OCI-LY7 (cell line): ENCODE measurements around the gene MRC2. TPM values are rescaled to one million over a fixed set of nuclear protein-coding genes. Genes with fewer than 3 reads are reported as not detected.

ENCODE experiments used
- BruUV-seq: library from RNA; stranded (reverse); fragments of 400-500 nt; replicated peaks from 2 replicates; lab custom pipeline; 2021; lab: Mats Ljungman, UMichigan
- CTCF ChIA-PET: fragments of 300-600 bp; sonication (Branson Sonifier 250); formaldehyde crosslinking; loops from one replicate; lab custom pipeline; 2022; ENCODE audit warnings: antibody characterized with exemption; ENCODE audit not compliant: unreplicated experiment; lab: Charles Lee
- POLR2A ChIA-PET: fragments of 300-600 bp; sonication (Branson Sonifier 250); formaldehyde crosslinking; loops from one replicate; lab custom pipeline; 2022; ENCODE audit warnings: antibody characterized with exemption; lab: Charles Lee
- DNase-seq: peaks from one replicate; pipeline ENCODE4 v3.0.0-alpha.2; 2015; ENCODE audit warnings: low spot score
- H2AFZ ChIP-seq: fragments of 200-600 bp; sonication (generic), shearing (Covaris generic); 2 replicates; pipeline ENCODE4 v1.6.1; 2014; ENCODE audit warnings: mild to moderate bottlenecking, antibody characterized with exemption, low read length, moderate library complexity
- H3K27ac ChIP-seq: fragments of 200-600 bp; sonication (generic); 2 replicates; pipeline ENCODE4 v1.5.1; 2014; ENCODE audit warnings: mixed run types, low read depth, mild to moderate bottlenecking, moderate library complexity, low read length, inconsistent platforms; ENCODE audit not compliant: poor library complexity, severe bottlenecking
- H3K36me3 ChIP-seq: fragments of 200-600 bp; sonication (generic); 2 replicates; pipeline ENCODE4 v1.6.1; 2014; ENCODE audit warnings: mild to moderate bottlenecking, antibody characterized with exemption, low read length, moderate library complexity, mixed read lengths; ENCODE audit not compliant: insufficient read depth
- H3K4me1 ChIP-seq: fragments of 200-600 bp; sonication (generic); 2 replicates; pipeline ENCODE4 v1.5.1; 2014; ENCODE audit warnings: mild to moderate bottlenecking, low read length; ENCODE audit not compliant: insufficient read depth, poor library complexity, severe bottlenecking
- H3K4me2 ChIP-seq: fragments of 200-600 bp; sonication (generic); 2 replicates; pipeline ENCODE4 v1.6.1; 2014; ENCODE audit warnings: mild to moderate bottlenecking, low read length
- H3K4me3 ChIP-seq: fragments of 200-600 bp; sonication (generic); 2 replicates; pipeline ENCODE4 v1.5.1; 2014; ENCODE audit warnings: mild to moderate bottlenecking, low read depth, low read length; ENCODE audit not compliant: poor library complexity, severe bottlenecking
- H3K79me2 ChIP-seq: fragments of 200-600 bp; sonication (generic); 2 replicates; pipeline ENCODE4 v1.6.1; 2016; ENCODE audit warnings: low read depth, mild to moderate bottlenecking, low read length, moderate library complexity, mixed read lengths; ENCODE audit not compliant: insufficient read depth
- H3K9me2 ChIP-seq: fragments of 200-600 bp; sonication (generic); 2 replicates; pipeline ENCODE4 v1.6.1; 2016; ENCODE audit warnings: mild to moderate bottlenecking, low read length, mixed read lengths; ENCODE audit not compliant: insufficient read depth
- H3K9me3 ChIP-seq: fragments of 200-600 bp; sonication (generic); 2 replicates; pipeline ENCODE4 v1.6.1; 2014; ENCODE audit warnings: mild to moderate bottlenecking, mixed run types, low read length, mixed read lengths
- H4K20me1 ChIP-seq: fragments of 200-600 bp; sonication (generic); 2 replicates; pipeline ENCODE4 v1.6.1; 2014; ENCODE audit warnings: mild to moderate bottlenecking, antibody characterized with exemption, low read length, moderate library complexity, mixed read lengths; ENCODE audit not compliant: insufficient read depth
- EZH2phosphoT487 ChIP-seq: fragments of 200-600 bp; sonication (generic); IDR thresholded peaks from 2 replicates; pipeline ENCODE4 v1.6.1; 2018; ENCODE audit warnings: low read depth, borderline replicate concordance, mild to moderate bottlenecking, mixed run types, antibody characterized with exemption, low read length, moderate library complexity, mixed read lengths
- intact Hi-C: fragments of 100-400 bp; cut with micrococcal nuclease; formaldehyde crosslinking; loops from one replicate; pipeline ENCODE4 v1.10.0; 2022; ENCODE audit not compliant: unreplicated experiment
- total RNA-seq, 2 experiments: library from RNA; depleted of rRNA in 1 of 2; stranded (reverse); fragments of >200 nt in 1 of 2; shearing (Covaris generic) in 1 of 2; gene quantifications; 2 replicates each; pipeline ENCODE4 v1.2.3, GENCODE V29; 2014 to 2022
- TF ChIP-seq, protein P1 (sequence below): fragments of 200-600 bp; sonication (generic); conservative IDR thresholded peaks from 2 replicates; pipeline ENCODE4 v1.5.1; 2014; ENCODE audit warnings: mild to moderate bottlenecking, antibody characterized with exemption, low read length, moderate library complexity, mixed read lengths

The MRC2 gene
- total RNA-seq, 2 experiments from 2014 or later: 0.19 to 0.27 TPM

DNA sequence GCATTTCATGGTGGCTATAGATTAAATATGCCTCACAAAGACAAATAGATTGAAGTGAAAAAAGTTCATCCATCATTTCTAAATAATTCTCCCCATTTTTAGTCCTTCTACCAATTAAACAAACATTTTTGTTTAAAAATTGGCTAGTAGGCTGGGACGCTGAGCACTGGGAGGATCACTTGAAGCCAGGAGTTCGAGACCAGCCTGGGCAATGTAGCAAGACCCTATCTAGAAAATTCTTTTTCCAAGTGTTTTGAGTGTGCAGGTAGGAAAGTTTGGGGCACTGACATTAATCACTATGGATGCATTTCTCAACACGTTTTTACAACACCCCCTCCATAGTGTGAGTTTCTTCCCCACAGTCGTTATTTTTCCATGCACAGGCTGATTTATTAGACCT is 56.7 kb downstream of the MRC2 start:
- intact Hi-C loops: no loop called here
- no peak overlapping the region for H3K27ac ChIP-seq

DNA sequence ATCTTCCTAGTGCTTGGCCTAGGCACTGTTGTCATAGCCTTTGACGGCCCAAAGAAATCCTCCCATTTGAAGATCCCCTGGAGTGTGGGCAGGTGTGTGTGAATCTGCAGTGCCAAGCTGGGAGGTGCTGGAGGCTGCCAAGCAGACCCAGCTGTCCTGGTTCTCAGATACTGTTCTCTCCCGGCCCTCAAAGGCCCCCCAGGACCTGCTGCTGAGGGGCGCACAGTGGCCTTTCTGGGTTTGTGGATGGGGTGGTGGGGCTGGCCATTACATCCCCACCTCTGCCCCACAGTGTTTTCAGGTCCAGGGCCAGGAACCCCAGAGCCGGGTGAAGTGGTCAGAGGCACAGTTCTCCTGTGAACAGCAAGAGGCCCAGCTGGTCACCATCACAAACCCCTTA is 60.5 kb downstream of the MRC2 start:
- H3K36me3 ChIP-seq: no peaks in the 10 kb centered on the region
- no peak overlapping the region for H3K4me2 ChIP-seq
- intact Hi-C loops: no loop called here
- no peaks in the 10 kb centered on the region for H3K79me2 ChIP-seq
- DNase-seq: no peak
- no peaks in the 10 kb centered on the region for H3K9me2 ChIP-seq
- H3K4me3 ChIP-seq: no peak overlapping the region
- no peak for TF ChIP-seq EZH2phosphoT487
- TF ChIP-seq, protein P1, sequence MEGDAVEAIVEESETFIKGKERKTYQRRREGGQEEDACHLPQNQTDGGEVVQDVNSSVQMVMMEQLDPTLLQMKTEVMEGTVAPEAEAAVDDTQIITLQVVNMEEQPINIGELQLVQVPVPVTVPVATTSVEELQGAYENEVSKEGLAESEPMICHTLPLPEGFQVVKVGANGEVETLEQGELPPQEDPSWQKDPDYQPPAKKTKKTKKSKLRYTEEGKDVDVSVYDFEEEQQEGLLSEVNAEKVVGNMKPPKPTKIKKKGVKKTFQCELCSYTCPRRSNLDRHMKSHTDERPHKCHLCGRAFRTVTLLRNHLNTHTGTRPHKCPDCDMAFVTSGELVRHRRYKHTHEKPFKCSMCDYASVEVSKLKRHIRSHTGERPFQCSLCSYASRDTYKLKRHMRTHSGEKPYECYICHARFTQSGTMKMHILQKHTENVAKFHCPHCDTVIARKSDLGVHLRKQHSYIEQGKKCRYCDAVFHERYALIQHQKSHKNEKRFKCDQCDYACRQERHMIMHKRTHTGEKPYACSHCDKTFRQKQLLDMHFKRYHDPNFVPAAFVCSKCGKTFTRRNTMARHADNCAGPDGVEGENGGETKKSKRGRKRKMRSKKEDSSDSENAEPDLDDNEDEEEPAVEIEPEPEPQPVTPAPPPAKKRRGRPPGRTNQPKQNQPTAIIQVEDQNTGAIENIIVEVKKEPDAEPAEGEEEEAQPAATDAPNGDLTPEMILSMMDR: no peak
- H3K27ac ChIP-seq: no peak overlapping the region
- ChIA-PET CTCF (no interaction called here), POLR2A (no interaction called here)
- no peaks in the 10 kb centered on the region for H4K20me1 ChIP-seq
- H3K9me3 ChIP-seq: no peaks in the 10 kb centered on the region
- no peaks in the 10 kb centered on the region for H3K4me1 ChIP-seq
- BruUV-seq: no TSS peak
- no peak overlapping the region for H2AFZ ChIP-seq

More for the DNA sequence above, 56.7 kb downstream of the MRC2 start:
- Histone ChIP-seq H3K4me1 (no peaks in the 10 kb centered on the region), H3K36me3 (no peaks in the 10 kb centered on the region), H3K9me3 (no peaks in the 10 kb centered on the region), H3K4me2 (no peak overlapping the region), H2AFZ (no peak overlapping the region), H4K20me1 (no peaks in the 10 kb centered on the region), H3K79me2 (no peaks in the 10 kb centered on the region), H3K9me2 (no peaks in the 10 kb centered on the region), H3K4me3 (no peak overlapping the region)
- TF ChIP-seq, protein P1: no peak
- no peak for TF ChIP-seq EZH2phosphoT487
- ChIA-PET CTCF (no interaction called here), POLR2A (no interaction called here)
- no peak for DNase-seq
- BruUV-seq: no TSS peak

DNA sequence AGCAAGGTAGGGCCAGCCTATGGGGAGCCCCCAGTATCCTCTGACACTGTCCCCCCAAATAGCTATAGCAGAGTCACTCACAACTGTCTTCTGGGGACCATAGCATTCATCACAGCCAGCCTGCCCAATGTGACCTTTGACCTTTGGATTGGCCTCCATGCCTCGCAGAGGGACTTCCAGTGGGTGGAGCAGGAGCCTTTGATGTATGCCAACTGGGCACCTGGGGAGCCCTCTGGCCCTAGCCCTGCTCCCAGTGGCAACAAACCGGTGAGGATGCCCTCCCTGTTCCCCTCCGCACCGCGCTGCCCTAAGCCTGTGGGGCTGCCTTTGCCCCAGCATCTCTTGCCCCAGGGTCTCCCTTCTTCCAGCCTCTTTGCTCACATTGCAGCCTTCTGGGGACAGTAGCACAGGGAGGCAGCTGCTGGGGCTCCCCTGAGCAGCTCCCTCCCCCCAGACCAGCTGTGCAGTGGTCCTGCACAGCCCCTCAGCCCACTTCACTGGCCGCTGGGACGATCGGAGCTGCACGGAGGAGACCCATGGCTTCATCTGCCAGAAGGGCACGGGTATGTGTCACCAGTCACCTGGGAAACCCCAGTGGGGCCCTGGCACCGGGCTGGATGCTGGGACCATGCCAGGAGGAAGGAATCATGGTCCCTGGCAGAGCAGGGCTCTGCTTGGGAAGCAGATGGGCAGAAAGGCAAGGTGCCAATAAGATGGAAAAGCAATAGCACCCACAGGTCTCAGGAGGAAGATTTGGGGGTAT is 61.1 kb downstream of the MRC2 start:
- BruUV-seq: no TSS peak
- ChIA-PET POLR2A (no interaction called here), CTCF (no interaction called here)
- Histone ChIP-seq H3K4me1 (no peaks in the 10 kb centered on the region), H3K9me3 (no peaks in the 10 kb centered on the region), H3K9me2 (no peaks in the 10 kb centered on the region), H3K79me2 (no peaks in the 10 kb centered on the region), H2AFZ (no peak overlapping the region), H3K36me3 (no peaks in the 10 kb centered on the region), H3K27ac (no peak overlapping the region), H3K4me3 (no peak overlapping the region), H3K4me2 (no peak overlapping the region), H4K20me1 (no peaks in the 10 kb centered on the region)
- DNase-seq: no peak
- intact Hi-C loops: no loop called here
- TF ChIP-seq, protein P1: no peak
- TF ChIP-seq EZH2phosphoT487: no peak
